ENCODE data around the gene MAN2A1. TPM values are rescaled to one million over a fixed set of nuclear protein-coding genes. Genes with fewer than 3 reads are reported as not detected.

MAN2A1 gene
- total RNA-seq, 2 donors from 2014 or later, result 29.6 to 36.2 TPM

GRCh38 chr5:109706095-109706494 lies 16.4 kb downstream of the MAN2A1 start:
- intact Hi-C loops (cut with DNase I), result no loop called here
- Histone ChIP-seq H3K36me3 (no peaks in the 10 kb centered on the region), H3K27me3 (replicated peaks; ENCODE audit: insufficient read depth) (no peaks in the 10 kb centered on the region), H3K4me3 (no peak overlapping the region), H3K9me3 (no peaks in the 10 kb centered on the region), H3K4me1 (replicated peaks) (no peaks in the 10 kb centered on the region), H3K27ac (no peak overlapping the region)
- 100% methylated on average over 1 of the region's 1 CpG for WGBS
- TF ChIP-seq POLR2A (IDR thresholded peaks at IDR 0.05), result no peak
- TF ChIP-seq CTCF (IDR thresholded peaks at IDR 0.05), result no peak
- TF ChIP-seq POLR2AphosphoS5 (IDR thresholded peaks at IDR 0.05), result no peak
- DNase-seq (ENCODE audit: low spot score), result no peak

- no peak overlapping the region for H3K27ac ChIP-seq
- 77% methylated on average over 2 of the region's 2 CpGs for WGBS
- no peak for TF ChIP-seq CTCF (IDR thresholded peaks at IDR 0.05)
- TF ChIP-seq POLR2A (IDR thresholded peaks at IDR 0.05), result no peak
- TF ChIP-seq POLR2AphosphoS5 (IDR thresholded peaks at IDR 0.05), result no peak
- H3K9me3 ChIP-seq, result no peaks in the 10 kb centered on the region
- no peaks in the 10 kb centered on the region for H3K36me3 ChIP-seq
- no peaks in the 10 kb centered on the region for H3K27me3 ChIP-seq (replicated peaks; ENCODE audit: insufficient read depth)
- H3K4me3 ChIP-seq, result no peak overlapping the region
- DNase-seq (ENCODE audit: low spot score), result no peak
- H3K4me1 ChIP-seq (replicated peaks), result no peaks in the 10 kb centered on the region
- intact Hi-C loops (cut with DNase I), result no loop called here
Observed at GRCh38 chr5:109707531-109707930, 17.8 kb downstream of the MAN2A1 start.

GRCh38 chr5:109708813-109709212 lies 19.1 kb downstream of the MAN2A1 start:
- H3K27me3 ChIP-seq (replicated peaks; ENCODE audit: insufficient read depth), result no peaks in the 10 kb centered on the region
- H3K27ac ChIP-seq, result no peak overlapping the region
- H3K9me3 ChIP-seq, result no peaks in the 10 kb centered on the region
- H3K4me1 ChIP-seq (replicated peaks), result no peaks in the 10 kb centered on the region
- no peak for TF ChIP-seq CTCF (IDR thresholded peaks at IDR 0.05)
- no peak for TF ChIP-seq POLR2A (IDR thresholded peaks at IDR 0.05)
- no peak for TF ChIP-seq POLR2AphosphoS5 (IDR thresholded peaks at IDR 0.05)
- no peak for DNase-seq (ENCODE audit: low spot score)
- no peaks in the 10 kb centered on the region for H3K36me3 ChIP-seq
- intact Hi-C loops (cut with DNase I), result no loop called here
- H3K4me3 ChIP-seq, result no peak overlapping the region
- 100% methylated on average over 2 of the region's 2 CpGs for WGBS

- no peaks in the 10 kb centered on the region for H3K27me3 ChIP-seq (replicated peaks; ENCODE audit: insufficient read depth)
- intact Hi-C loops (cut with DNase I), result no loop called here
- H3K9me3 ChIP-seq, result no peaks in the 10 kb centered on the region
- no peak overlapping the region for H3K27ac ChIP-seq
- no peak overlapping the region for H3K4me3 ChIP-seq
- no peak for DNase-seq (ENCODE audit: low spot score)
- no peaks in the 10 kb centered on the region for H3K4me1 ChIP-seq (replicated peaks)
- 94% methylated on average over 5 of the region's 5 CpGs for WGBS
- TF ChIP-seq POLR2AphosphoS5 (IDR thresholded peaks at IDR 0.05) (no peak), CTCF (IDR thresholded peaks at IDR 0.05) (no peak), POLR2A (IDR thresholded peaks at IDR 0.05) (no peak)
- H3K36me3 ChIP-seq, result no peaks in the 10 kb centered on the region
Observed at GRCh38 chr5:109709225-109709624, 19.5 kb downstream of the MAN2A1 start.

- TF ChIP-seq POLR2A (IDR thresholded peaks at IDR 0.05) (no peak), POLR2AphosphoS5 (IDR thresholded peaks at IDR 0.05) (no peak), CTCF (IDR thresholded peaks at IDR 0.05) (no peak)
- no peak for DNase-seq (ENCODE audit: low spot score)
- Histone ChIP-seq H3K4me1 (replicated peaks) (no peaks in the 10 kb centered on the region), H3K27ac (no peak overlapping the region), H3K4me3 (no peak overlapping the region), H3K36me3 (no peaks in the 10 kb centered on the region), H3K27me3 (replicated peaks; ENCODE audit: insufficient read depth) (no peaks in the 10 kb centered on the region), H3K9me3 (no peaks in the 10 kb centered on the region)
- intact Hi-C loops (cut with DNase I), result no loop called here
Observed at GRCh38 chr5:109711673-109712072, 21.9 kb downstream of the MAN2A1 start.
